VCaP (cell line): ENCODE data around the gene RBM47.

Experiments
- H3K27ac ChIP-seq: fragments of 450-650 bp; 2 replicates; pipeline ENCODE4 v1.5.1; 2017
- TF ChIP-seq, protein P1 (sequence below): fragments of 450-650 bp; conservative IDR thresholded peaks from 2 replicates; pipeline ENCODE4 v1.5.1; 2017; ENCODE audit warnings: mild to moderate bottlenecking, moderate library complexity

The RBM47 gene

DNA sequence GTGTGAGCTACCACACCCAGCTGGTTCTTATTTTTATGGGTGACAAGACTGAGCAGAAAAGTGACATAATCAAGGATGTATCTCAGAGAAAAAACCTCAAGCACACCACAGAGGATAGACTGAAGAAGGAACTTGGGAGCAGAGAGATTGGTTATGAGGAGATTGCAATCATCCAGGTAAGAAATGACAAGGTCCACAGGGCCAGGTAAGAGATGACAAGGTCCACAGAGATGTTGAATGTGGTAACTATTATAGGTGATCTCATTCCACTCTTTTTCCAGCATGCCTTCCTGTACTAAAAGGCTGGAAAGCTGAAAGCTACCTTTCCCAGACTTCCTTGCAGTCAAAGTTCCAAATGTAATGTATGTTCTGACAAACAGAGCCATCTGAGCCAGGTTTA is 15.9 kb upstream of the RBM47 start:
- TF ChIP-seq, protein P1, sequence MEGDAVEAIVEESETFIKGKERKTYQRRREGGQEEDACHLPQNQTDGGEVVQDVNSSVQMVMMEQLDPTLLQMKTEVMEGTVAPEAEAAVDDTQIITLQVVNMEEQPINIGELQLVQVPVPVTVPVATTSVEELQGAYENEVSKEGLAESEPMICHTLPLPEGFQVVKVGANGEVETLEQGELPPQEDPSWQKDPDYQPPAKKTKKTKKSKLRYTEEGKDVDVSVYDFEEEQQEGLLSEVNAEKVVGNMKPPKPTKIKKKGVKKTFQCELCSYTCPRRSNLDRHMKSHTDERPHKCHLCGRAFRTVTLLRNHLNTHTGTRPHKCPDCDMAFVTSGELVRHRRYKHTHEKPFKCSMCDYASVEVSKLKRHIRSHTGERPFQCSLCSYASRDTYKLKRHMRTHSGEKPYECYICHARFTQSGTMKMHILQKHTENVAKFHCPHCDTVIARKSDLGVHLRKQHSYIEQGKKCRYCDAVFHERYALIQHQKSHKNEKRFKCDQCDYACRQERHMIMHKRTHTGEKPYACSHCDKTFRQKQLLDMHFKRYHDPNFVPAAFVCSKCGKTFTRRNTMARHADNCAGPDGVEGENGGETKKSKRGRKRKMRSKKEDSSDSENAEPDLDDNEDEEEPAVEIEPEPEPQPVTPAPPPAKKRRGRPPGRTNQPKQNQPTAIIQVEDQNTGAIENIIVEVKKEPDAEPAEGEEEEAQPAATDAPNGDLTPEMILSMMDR = no peak
- no peak overlapping the region for H3K27ac ChIP-seq

DNA sequence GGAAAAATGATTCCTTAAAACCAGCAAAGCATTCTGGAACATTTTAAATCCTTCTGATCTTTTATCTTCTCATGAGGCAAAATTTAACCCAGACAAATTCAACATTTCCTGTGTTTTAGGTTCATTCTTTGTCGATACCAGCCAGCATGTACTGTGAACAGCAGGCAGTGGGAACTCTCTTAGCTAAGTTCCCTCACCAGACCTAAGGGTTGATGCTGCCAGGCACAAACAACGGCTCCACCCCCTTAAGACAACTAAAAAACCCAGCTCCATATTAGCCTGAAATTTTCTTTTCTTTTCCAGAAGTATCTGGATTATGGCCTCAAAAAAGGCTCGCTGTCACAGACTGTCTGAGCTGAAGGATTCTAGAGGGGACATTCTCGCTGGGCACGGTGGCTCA is 2.4 kb upstream of the RBM47 start:
- H3K27ac ChIP-seq = peak overlapping the region; percentile 100
- TF ChIP-seq, protein P1 = no peak

DNA sequence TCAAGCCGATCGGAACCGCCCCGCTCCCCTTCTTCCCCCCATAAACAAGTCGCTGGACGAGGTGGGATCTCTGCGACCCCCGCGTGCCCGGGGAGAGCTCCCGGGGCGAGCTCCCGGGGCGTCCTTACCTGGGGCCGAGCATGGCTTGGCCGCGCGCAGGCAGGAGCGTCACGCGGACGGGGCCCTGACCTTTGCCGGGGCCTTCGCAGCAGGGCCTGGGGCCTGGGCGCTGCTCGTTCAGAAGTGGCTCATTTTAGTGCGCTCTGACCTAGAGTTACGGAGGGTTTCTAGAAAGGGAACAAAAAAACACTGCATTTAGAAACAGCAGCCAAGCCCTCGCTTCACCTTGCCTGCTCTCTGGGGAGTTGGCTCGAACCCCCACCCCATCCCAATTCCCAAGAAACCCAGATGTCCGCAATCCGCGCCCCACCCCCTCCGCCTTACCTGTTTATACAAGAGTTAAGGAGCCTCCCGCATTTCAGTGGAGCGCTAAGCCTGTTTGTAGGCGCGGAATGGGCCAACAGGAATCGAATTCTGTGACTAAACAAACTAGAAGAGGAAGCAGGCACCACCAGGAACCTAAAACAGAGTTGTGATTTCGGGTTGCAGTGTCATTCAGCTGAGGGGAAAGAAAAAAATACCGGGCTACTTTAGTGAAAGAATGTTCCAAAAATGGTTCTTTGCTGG is 814 bp upstream of the RBM47 start:
- H3K27ac ChIP-seq = peak overlapping the region; percentile 100

DNA sequence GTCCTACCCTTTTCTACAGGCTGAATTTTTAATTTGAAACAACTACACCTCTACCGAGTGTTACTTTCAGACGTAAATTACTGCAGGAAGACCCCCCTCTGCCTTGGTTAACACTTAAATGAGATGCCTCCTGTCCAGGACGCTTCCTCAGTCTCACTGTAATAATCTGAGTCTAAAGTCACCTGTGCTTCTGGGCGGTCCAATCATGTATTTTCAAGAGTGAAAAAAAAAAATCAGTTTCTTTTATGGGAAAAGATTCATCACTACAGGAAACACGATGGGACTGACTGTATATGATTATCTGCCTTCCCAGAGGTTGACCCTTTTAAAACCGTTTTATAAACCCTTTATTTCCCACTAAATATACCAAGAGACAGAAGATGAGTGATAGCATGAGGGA is 776 bp downstream of the RBM47 start:
- peak overlapping the region; percentile 100 for H3K27ac ChIP-seq
- TF ChIP-seq, protein P1 = no peak

More for the DNA sequence above, 814 bp upstream of the RBM47 start:
- TF ChIP-seq, protein P1 = no peak

DNA sequence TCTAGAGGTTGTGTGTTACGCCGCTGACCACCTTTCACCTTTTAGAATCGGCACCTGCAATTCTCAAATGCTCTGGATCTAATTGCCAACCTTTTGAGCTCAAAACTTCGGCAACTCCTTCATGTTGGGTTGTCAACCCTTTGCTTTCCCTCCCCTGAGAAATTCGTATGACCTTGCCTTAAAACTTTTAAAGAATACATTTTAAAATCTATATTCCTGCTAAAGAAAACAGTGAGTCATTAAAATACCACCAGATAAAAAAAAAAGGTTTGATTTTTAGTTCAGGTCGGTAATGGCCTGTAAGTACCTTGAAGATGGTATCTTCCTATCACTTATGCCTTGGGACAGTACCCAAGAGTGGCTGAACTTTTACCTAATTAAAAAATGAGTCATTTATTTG is 1.3 kb downstream of the RBM47 start:
- peak overlapping the region; percentile 100 for H3K27ac ChIP-seq

DNA sequence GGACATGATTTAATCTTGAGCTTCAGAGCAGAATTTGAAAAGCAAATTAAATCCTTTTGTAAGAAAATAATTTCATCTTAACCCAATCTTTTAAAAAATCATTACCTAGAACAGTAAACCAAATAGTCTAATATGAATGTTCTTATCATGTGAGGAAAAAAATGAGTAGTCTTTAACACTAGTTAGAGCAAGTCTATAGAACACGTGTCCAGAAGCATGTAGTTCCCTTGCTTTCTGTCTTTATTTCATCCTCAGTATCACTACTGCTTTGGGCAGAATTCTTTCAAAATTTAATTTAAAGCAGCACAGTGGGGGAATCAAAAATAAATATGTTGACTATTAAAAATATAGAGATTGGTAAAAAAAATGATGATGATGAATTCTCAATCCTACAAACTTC is 2.1 kb downstream of the RBM47 start:
- TF ChIP-seq, protein P1 = no peak
- H3K27ac ChIP-seq = peak overlapping the region; percentile 100

DNA sequence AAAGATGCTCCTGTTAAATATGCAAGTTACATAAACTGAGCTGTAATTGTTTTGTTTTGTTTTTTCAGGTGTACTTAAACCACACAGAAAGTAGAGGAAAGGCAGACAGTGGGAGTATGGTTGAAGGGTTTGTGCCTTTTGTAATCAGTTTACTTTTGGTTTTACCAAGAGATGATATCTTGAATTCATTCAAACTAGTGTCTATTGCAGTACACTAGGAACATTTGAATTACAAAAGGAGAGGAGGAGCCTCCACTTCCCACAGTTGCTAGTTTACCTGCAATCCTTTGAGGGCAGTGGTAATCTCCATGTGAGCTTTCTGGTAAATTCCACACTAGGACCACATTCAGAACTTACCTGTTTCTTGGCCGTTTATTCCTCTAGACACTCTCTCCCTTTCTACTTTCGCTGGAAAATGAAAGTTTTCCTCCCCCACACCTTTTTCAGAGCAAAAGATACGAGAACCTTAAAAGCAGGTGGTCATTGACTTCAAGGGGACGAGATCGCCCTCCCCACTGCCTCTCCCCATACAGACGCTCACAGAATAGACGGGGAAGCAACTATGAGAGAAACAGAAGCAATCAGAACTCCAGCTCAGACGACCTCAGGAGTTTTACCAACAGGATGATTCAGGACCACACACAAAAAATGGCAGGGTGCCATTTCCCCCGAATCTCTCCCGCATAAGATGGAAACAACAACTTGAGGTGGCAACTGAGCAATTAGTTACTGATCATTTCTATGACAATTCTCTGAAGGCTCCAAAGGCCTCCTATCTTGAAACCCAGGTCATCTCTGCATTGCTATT is 3.3 kb downstream of the RBM47 start:
- peak overlapping the region; percentile 100 for H3K27ac ChIP-seq

More for the DNA sequence above, 3.3 kb downstream of the RBM47 start:
- TF ChIP-seq, protein P1 = no peak
